HFFc6 (cell line): ENCODE data around the gene ATP13A3. TPM values are rescaled to one million over a fixed set of nuclear protein-coding genes. Genes with fewer than 3 reads are reported as not detected.

Source experiments
- DNase-seq: peaks from one replicate; pipeline ENCODE4 v3.0.0-alpha.2; 2018
- H3K27ac Mint-ChIP-seq: 2 replicates; pipeline ENCODE4 v1.8.0; 2020; ENCODE audit warnings: mild to moderate bottlenecking, mixed read lengths
- H3K27me3 Mint-ChIP-seq: 2 replicates; pipeline ENCODE4 v1.8.0; 2021; ENCODE audit warnings: mild to moderate bottlenecking, moderate library complexity, mixed read lengths; ENCODE audit not compliant: insufficient read depth
- H3K36me3 Mint-ChIP-seq: 2 replicates; pipeline ENCODE4 v1.8.0; 2021; ENCODE audit warnings: low read depth, mixed read lengths
- H3K4me1 Mint-ChIP-seq: 2 replicates; pipeline ENCODE4 v1.8.0; 2020; ENCODE audit warnings: low read depth, mixed read lengths
- H3K4me3 Mint-ChIP-seq: 2 replicates; pipeline ENCODE4 v1.8.0; 2020; ENCODE audit warnings: mild to moderate bottlenecking, moderate library complexity, mixed read lengths
- H3K9me3 Mint-ChIP-seq: 2 replicates; pipeline ENCODE4 v1.8.0; 2020; ENCODE audit warnings: mild to moderate bottlenecking, mixed read lengths
- CTCF ChIP-seq: fragments of 200-600 bp; sonication (generic); IDR thresholded peaks from 2 replicates; pipeline ENCODE4 v1.5.0; 2021; ENCODE audit warnings: antibody characterized with exemption, mild to moderate bottlenecking
- total RNA-seq, 6 experiments: library from RNA; stranded (reverse); fragmentation: NEBNext Ultra II Directional; extraction: Animal tissue kit (Norgen Biotek cat#: 25700); gene quantifications; 2 replicates in 1 of 6; 3 replicates in 5 of 6; pipeline ENCODE4 v1.2.3, GENCODE V29; 2021

ATP13A3 gene
- total RNA-seq, 6 experiments from 2014 or later: 114 to 123 (median 117) TPM

GRCh38 chr3:194384156-194384555, 102.6 kb downstream of the ATP13A3 start:
- no peak for DNase-seq
- no peak for TF ChIP-seq CTCF
- Mint-ChIP-seq H3K4me1 (no peaks in the 10 kb centered on the region), H3K27me3 (peaks cover 14% of the 10 kb centered on the region), H3K4me3 (no peak overlapping the region), H3K36me3 (no peaks in the 10 kb centered on the region), H3K27ac (no peak overlapping the region), H3K9me3 (no peaks in the 10 kb centered on the region)

GRCh38 chr3:194383276-194383940, 103.4 kb downstream of the ATP13A3 start:
- no peak for TF ChIP-seq CTCF
- Mint-ChIP-seq H3K27ac (no peak overlapping the region), H3K4me3 (no peak overlapping the region), H3K36me3 (no peaks in the 10 kb centered on the region), H3K4me1 (no peaks in the 10 kb centered on the region), H3K27me3 (peaks cover 14% of the 10 kb centered on the region), H3K9me3 (no peaks in the 10 kb centered on the region)
- no peak for DNase-seq

GRCh38 chr3:194382892-194383223, 103.9 kb downstream of the ATP13A3 start:
- peaks cover 2% of the 10 kb centered on the region; the same call in 1 of the 2 replicates for H3K4me1 Mint-ChIP-seq
- no peak for DNase-seq
- no peak overlapping the region for H3K27ac Mint-ChIP-seq
- H3K36me3 Mint-ChIP-seq: no peaks in the 10 kb centered on the region
- no peak overlapping the region for H3K4me3 Mint-ChIP-seq
- no peak for TF ChIP-seq CTCF
- no peaks in the 10 kb centered on the region for H3K9me3 Mint-ChIP-seq
- peaks cover 14% of the 10 kb centered on the region for H3K27me3 Mint-ChIP-seq

DNA sequence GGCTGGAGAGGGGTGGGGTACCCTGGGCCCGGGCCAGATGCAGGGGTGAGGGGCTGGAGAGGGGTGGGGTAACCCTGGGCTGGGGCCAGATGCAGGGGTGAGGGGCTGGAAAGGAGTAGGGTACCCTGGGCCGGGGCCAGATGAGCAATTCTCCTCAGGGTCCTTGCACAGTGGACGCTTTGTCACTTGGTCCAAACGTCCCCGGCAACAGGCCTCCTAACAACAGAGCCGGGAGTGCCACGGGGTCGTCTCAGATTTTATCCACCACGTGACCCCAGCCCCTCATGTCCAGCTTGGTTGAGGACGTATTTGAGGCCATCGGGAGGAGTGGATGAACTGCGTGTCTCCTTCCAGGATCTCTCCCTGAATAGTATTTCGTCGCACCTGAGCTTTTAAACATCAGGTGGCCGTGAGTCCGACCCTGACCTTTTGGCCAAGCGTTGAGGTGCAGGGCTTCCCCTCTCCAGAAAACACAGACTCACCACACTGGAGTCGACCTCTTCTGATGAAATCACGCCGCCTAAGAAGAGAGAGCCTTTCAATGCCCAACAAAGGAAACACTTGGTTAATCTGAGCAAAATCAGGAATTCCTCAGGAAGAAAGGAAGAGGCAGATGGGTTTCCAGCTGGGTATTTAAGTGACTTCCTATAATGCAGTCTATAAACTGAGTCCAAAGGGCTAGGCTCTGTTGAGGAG, 104.5 kb downstream of the ATP13A3 start:
- TF ChIP-seq CTCF: no peak
- Mint-ChIP-seq H3K9me3 (no peaks in the 10 kb centered on the region), H3K4me1 (peaks cover 6% of the 10 kb centered on the region), H3K4me3 (no peak overlapping the region), H3K27me3 (peaks cover 11% of the 10 kb centered on the region), H3K36me3 (no peaks in the 10 kb centered on the region), H3K27ac (no peak overlapping the region)
- DNase-seq: no peak

GRCh38 chr3:194381460-194381875, 105.3 kb downstream of the ATP13A3 start:
- H3K9me3 Mint-ChIP-seq: no peaks in the 10 kb centered on the region
- DNase-seq: no peak

More at GRCh38 chr3:194381460-194381875, 105.3 kb downstream of the ATP13A3 start:
- Mint-ChIP-seq H3K27ac (no peak overlapping the region), H3K27me3 (peaks cover 11% of the 10 kb centered on the region), H3K36me3 (no peaks in the 10 kb centered on the region), H3K4me1 (peaks cover 13% of the 10 kb centered on the region), H3K4me3 (no peak overlapping the region)
- TF ChIP-seq CTCF: no peak
